HepG2 (cell line): ENCODE data around the gene SAP130. TPM values are rescaled to one million over a fixed set of nuclear protein-coding genes. Genes with fewer than 3 reads are reported as not detected.

Experiments
- CHCHD3 ChIP-seq: sonication (generic); formaldehyde crosslinking; IDR thresholded peaks from 2 replicates; pipeline ENCODE4 v1.8.0; 2022; ENCODE audit warnings: mild to moderate bottlenecking, missing genetic modification reagents, moderate library complexity
- CHD4 ChIP-seq: fragments of 200-600 bp; sonication (generic); IDR thresholded peaks from 2 replicates; pipeline ENCODE4 v1.7.0; 2017; ENCODE audit warnings: mild to moderate bottlenecking, low read length, borderline replicate concordance
- MYPOP ChIP-seq: sonication (generic); formaldehyde crosslinking; IDR thresholded peaks from 2 replicates; pipeline ENCODE4 v1.8.1; 2023; ENCODE audit warnings: mild to moderate bottlenecking, moderate library complexity, missing genetic modification reagents
- POGZ ChIP-seq: sonication (generic); formaldehyde crosslinking; IDR thresholded peaks from 2 replicates; pipeline ENCODE4 v1.4.0; 2020; ENCODE audit warnings: mild to moderate bottlenecking, missing genetic modification reagents
- POLR2AphosphoS5 ChIP-seq: IDR thresholded peaks from 2 replicates; pipeline ENCODE4 v1.6.1; 2012; ENCODE audit warnings: low read depth, low read length
- SATB2 ChIP-seq: sonication (generic); formaldehyde crosslinking; IDR thresholded peaks from 2 replicates; pipeline ENCODE4 v1.5.0; 2020; ENCODE audit warnings: missing genetic modification reagents
- ZIK1 ChIP-seq: sonication (generic); formaldehyde crosslinking; IDR thresholded peaks from 2 replicates; pipeline ENCODE4 v1.5.0; 2020; ENCODE audit warnings: mild to moderate bottlenecking, low read depth, missing genetic modification reagents, borderline replicate concordance
- ZNF12 ChIP-seq: sonication (generic); formaldehyde crosslinking; IDR thresholded peaks from 2 replicates; pipeline ENCODE4 v1.5.0; 2020; ENCODE audit warnings: missing genetic modification reagents
- ZNF331 ChIP-seq: sonication (generic); formaldehyde crosslinking; IDR thresholded peaks from 2 replicates; pipeline ENCODE4 v1.4.0; 2020; ENCODE audit warnings: missing genetic modification reagents
- ZNF646 ChIP-seq: sonication (generic); formaldehyde crosslinking; IDR thresholded peaks from 2 replicates; pipeline ENCODE4 v1.9.0; 2021; ENCODE audit warnings: mild to moderate bottlenecking, missing genetic modification reagents
- polyA plus RNA-seq, 8 experiments: library from polyadenylated mRNA; depleted of rRNA in 3 of 8; stranded (reverse) in 7 of 8; unstranded in 1 of 8; fragments of >200 nt; fragmentation: Illumina TruSeq in 4 of 8; extraction: Trizol in 4 of 8; gene quantifications; 2 replicates each; pipeline versions ENCODE4 v1.2.1 to v1.2.3, GENCODE V29; 2011 to 2016; ENCODE audit warnings: low read depth in 4 of 8, missing spikeins in 1 of 8, mixed read lengths in 1 of 8; ENCODE audit not compliant: insufficient read depth in 1 of 8
- total RNA-seq, 5 experiments: library from RNA; depleted of rRNA; stranded (reverse); fragments of >200 nt; fragmentation: Illumina TruSeq; extraction: Trizol; gene quantifications; 2 replicates each; pipeline ENCODE4 v1.2.3, GENCODE V29; 2016; ENCODE audit warnings: low read depth in 1 of 5
- TF ChIP-seq, protein P1 (sequence below): IDR thresholded peaks from 2 replicates; pipeline ENCODE4 v1.6.1; 2016; ENCODE audit warnings: mild to moderate bottlenecking
- TF ChIP-seq, protein P2 (sequence below): sonication (generic); formaldehyde crosslinking; IDR thresholded peaks from 2 replicates; pipeline ENCODE4 v1.4.0; 2020; ENCODE audit warnings: missing genetic modification reagents, borderline replicate concordance
- TF ChIP-seq, protein P3 (sequence below): sonication (generic); formaldehyde crosslinking; IDR thresholded peaks from 2 replicates; pipeline ENCODE4 v1.5.0; 2020; ENCODE audit warnings: mild to moderate bottlenecking, missing genetic modification reagents

SAP130 gene
- total and polyA plus RNA-seq, 2 of the 13 experiments (the other 11 are each of a cell fraction or from before 2014, with no cell fraction given): 11.1 to 18.6 TPM

DNA sequence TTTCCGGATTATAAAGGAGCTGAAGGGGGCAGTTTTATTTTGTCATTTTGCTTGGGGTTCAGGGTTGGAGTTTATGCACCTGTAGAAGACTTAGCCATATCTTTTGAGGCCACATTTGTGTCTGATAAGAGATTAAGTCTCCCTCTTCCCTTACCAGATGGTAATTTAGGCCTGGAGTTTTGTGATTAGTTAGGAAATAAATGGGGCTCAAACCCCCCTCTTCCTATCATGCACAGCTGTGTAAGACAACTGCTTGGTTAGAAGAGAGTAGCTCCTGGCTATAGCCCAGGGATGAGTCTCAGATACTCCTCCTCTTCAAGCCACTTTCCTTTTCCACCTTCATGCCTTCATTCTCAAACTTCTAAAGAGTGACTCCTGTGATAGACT lies 802 bp upstream of the SAP130 start (continued):
- TF ChIP-seq MYPOP (peak; percentile 13; the same call in 1 of the 2 replicates), ZIK1 (CRISPR knock-in tag) (no peak), POLR2AphosphoS5 (no peak), CHCHD3 (CRISPR knock-in tag) (no peak), ZNF646 (CRISPR knock-in tag) (no peak), POGZ (CRISPR knock-in tag) (no peak), CHD4 (no peak), ZNF331 (CRISPR knock-in tag) (no peak), ZNF12 (CRISPR knock-in tag) (no peak), SATB2 (0 out of 2 replicates have a peak, but pooled peaks have one; percentile 5)
- TF ChIP-seq, protein P1, sequence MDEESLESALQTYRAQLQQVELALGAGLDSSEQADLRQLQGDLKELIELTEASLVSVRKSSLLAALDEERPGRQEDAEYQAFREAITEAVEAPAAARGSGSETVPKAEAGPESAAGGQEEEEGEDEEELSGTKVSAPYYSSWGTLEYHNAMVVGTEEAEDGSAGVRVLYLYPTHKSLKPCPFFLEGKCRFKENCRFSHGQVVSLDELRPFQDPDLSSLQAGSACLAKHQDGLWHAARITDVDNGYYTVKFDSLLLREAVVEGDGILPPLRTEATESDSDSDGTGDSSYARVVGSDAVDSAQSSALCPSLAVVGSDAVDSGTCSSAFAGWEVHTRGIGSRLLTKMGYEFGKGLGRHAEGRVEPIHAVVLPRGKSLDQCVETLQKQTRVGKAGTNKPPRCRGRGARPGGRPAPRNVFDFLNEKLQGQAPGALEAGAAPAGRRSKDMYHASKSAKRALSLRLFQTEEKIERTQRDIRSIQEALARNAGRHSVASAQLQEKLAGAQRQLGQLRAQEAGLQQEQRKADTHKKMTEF (CRISPR knock-in tag): no peak
- TF ChIP-seq, protein P2, sequence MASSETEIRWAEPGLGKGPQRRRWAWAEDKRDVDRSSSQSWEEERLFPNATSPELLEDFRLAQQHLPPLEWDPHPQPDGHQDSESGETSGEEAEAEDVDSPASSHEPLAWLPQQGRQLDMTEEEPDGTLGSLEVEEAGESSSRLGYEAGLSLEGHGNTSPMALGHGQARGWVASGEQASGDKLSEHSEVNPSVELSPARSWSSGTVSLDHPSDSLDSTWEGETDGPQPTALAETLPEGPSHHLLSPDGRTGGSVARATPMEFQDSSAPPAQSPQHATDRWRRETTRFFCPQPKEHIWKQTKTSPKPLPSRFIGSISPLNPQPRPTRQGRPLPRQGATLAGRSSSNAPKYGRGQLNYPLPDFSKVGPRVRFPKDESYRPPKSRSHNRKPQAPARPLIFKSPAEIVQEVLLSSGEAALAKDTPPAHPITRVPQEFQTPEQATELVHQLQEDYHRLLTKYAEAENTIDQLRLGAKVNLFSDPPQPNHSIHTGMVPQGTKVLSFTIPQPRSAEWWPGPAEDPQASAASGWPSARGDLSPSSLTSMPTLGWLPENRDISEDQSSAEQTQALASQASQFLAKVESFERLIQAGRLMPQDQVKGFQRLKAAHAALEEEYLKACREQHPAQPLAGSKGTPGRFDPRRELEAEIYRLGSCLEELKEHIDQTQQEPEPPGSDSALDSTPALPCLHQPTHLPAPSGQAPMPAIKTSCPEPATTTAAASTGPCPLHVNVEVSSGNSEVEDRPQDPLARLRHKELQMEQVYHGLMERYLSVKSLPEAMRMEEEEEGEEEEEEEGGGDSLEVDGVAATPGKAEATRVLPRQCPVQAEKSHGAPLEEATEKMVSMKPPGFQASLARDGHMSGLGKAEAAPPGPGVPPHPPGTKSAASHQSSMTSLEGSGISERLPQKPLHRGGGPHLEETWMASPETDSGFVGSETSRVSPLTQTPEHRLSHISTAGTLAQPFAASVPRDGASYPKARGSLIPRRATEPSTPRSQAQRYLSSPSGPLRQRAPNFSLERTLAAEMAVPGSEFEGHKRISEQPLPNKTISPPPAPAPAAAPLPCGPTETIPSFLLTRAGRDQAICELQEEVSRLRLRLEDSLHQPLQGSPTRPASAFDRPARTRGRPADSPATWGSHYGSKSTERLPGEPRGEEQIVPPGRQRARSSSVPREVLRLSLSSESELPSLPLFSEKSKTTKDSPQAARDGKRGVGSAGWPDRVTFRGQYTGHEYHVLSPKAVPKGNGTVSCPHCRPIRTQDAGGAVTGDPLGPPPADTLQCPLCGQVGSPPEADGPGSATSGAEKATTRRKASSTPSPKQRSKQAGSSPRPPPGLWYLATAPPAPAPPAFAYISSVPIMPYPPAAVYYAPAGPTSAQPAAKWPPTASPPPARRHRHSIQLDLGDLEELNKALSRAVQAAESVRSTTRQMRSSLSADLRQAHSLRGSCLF (CRISPR knock-in tag): no peak
- TF ChIP-seq, protein P3, sequence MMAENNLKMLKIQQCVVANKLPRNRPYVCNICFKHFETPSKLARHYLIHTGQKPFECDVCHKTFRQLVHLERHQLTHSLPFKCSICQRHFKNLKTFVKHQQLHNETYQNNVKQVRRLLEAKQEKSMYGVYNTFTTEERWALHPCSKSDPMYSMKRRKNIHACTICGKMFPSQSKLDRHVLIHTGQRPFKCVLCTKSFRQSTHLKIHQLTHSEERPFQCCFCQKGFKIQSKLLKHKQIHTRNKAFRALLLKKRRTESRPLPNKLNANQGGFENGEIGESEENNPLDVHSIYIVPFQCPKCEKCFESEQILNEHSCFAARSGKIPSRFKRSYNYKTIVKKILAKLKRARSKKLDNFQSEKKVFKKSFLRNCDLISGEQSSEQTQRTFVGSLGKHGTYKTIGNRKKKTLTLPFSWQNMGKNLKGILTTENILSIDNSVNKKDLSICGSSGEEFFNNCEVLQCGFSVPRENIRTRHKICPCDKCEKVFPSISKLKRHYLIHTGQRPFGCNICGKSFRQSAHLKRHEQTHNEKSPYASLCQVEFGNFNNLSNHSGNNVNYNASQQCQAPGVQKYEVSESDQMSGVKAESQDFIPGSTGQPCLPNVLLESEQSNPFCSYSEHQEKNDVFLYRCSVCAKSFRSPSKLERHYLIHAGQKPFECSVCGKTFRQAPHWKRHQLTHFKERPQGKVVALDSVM: 0 out of 2 replicates have a peak, but pooled peaks have one; percentile 4
